LNCaP clone FGC (cell line): ENCODE results near the gene CRADD.

Experiments used
- DNase-seq: peaks from one replicate; pipeline ENCODE4 v3.0.0-alpha.2; 2011; ENCODE audit warnings: low read depth
- H3K4me3 ChIP-seq: 2 replicates; pipeline ENCODE4 v1.5.1; 2011; ENCODE audit warnings: mild to moderate bottlenecking, low read depth, low read length, control low read depth
- TF ChIP-seq, protein P1 (sequence below): IDR thresholded peaks from 2 replicates; pipeline ENCODE4 v1.5.1; 2012; ENCODE audit warnings: mild to moderate bottlenecking; ENCODE audit not compliant: control insufficient read depth, insufficient read depth; ENCODE audit errors: extremely low read depth

CRADD gene

DNA sequence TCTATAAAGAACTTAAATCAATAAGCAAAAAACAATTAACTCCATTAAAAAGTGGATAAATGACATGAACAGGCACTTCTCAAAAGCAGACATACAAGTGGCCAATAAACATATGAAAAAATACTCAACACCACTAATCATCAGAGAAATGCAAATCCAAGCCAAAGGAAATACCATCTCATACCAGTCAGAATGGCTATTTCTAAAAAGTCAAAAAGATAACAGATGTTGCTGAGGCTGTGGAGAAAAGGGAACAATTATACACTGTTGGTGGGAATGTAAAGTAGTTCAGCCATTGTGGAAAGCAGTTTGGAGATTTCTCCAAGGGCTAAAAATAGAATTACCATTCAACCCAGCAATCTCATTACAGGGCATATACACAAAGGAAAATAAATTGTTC lies 236.7 kb downstream of the CRADD start:
- DNase-seq, result no peak
- TF ChIP-seq, protein P1, sequence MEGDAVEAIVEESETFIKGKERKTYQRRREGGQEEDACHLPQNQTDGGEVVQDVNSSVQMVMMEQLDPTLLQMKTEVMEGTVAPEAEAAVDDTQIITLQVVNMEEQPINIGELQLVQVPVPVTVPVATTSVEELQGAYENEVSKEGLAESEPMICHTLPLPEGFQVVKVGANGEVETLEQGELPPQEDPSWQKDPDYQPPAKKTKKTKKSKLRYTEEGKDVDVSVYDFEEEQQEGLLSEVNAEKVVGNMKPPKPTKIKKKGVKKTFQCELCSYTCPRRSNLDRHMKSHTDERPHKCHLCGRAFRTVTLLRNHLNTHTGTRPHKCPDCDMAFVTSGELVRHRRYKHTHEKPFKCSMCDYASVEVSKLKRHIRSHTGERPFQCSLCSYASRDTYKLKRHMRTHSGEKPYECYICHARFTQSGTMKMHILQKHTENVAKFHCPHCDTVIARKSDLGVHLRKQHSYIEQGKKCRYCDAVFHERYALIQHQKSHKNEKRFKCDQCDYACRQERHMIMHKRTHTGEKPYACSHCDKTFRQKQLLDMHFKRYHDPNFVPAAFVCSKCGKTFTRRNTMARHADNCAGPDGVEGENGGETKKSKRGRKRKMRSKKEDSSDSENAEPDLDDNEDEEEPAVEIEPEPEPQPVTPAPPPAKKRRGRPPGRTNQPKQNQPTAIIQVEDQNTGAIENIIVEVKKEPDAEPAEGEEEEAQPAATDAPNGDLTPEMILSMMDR, result no peak

DNA sequence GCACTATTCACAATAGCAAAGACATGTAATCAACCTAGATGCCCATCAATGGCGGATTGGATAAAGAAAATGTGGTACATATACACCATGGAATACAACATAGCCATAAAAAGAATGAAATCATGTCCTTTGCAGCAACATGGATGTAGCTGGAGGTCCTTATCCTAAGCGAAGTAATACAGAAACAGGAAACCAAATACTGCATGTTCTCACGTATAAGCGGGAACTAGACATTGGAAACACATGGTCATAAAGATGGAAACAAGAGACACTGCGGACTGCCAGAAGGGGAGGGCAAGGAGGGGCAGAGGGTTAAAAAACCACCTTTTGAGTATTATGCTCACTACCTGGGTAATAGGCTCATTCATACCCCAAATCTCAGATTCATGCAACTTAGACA lies 237.1 kb downstream of the CRADD start:
- DNase-seq, result no peak
- TF ChIP-seq, protein P1, result no peak
- H3K4me3 ChIP-seq, result no peak overlapping the region

More for the DNA sequence above, 236.7 kb downstream of the CRADD start:
- no peak overlapping the region for H3K4me3 ChIP-seq

DNA sequence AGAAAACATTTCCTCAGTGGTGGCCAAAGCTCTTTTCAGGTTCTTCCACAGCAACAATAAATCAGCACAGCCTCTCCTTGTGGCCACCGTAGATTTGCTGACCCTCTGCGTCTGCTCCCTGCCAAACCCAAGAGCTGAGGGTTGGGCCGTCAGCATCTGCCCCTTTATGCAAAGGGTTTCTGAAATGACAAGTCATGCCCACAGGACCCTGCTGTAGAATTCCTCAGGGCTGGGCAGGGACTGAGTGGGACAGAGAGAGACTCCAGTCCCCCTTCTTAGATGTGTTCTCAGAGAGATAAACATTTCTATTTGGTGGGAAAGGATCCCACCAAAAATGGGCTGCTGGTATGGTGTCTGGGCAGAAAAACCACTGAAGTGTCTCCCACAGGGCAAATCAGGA lies 238.2 kb downstream of the CRADD start:
- H3K4me3 ChIP-seq, result no peak overlapping the region
- TF ChIP-seq, protein P1, result no peak
- DNase-seq, result no peak

DNA sequence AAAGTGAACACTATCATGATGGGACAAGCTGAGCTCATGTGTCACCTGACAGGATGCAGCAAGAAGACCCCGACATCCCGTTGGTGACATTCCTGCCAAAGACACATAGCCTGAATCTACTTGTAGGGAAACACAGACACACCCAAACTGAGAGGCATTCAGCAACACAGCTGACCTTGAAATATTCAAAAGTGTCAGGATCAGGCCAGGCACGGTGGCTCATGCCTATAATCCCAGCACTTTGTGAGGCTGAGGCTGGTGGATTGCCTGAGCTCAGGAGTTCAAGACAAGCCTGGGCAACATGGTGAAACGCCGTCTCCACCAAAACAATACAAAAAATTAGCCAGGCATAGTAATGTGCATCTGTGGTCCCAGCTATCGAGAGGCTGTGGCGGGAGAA lies 239.2 kb downstream of the CRADD start:
- TF ChIP-seq, protein P1, result no peak
- DNase-seq, result no peak
- no peak overlapping the region for H3K4me3 ChIP-seq

DNA sequence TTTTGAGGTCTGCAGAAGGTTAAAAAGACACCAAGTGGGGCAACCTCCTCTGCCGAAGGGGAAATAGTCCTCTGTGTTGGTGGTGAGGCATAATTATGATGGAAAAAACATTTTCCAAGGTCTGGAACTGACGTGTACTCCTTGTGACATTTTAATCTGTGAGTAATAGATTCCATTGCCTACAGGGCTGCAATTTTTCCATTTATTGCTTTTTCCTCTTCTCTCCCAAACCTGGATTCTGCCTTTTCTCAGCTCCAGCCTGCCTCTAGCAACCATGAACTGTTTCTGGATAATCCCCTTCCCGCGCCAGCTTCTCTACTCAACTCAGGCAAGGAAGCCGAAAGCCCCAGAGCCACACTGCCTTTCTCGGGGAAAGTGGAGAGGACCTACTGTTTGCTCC lies 241.1 kb downstream of the CRADD start:
- H3K4me3 ChIP-seq, result no peak overlapping the region
- no peak for DNase-seq
- TF ChIP-seq, protein P1, result no peak

DNA sequence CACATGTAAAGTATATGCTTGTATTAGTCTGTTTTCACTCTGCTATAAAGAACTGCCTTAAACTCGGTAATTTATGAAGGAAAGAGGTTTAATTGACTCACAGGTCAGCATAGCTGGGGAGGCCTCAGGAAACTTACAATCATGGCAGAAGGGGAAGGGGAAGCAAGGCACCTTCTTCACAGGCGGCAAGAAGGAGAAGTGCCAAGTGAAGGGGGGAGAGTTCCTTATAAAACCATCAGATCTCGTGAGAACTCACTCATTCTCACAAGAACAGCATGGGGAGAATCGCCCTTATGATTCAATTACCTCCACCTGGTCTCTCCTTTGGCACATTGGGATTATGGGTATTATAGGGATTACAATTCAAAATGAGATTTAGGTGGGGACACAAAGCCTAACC lies 241.7 kb downstream of the CRADD start:
- no peak for DNase-seq
- TF ChIP-seq, protein P1, result no peak
- no peak overlapping the region for H3K4me3 ChIP-seq

DNA sequence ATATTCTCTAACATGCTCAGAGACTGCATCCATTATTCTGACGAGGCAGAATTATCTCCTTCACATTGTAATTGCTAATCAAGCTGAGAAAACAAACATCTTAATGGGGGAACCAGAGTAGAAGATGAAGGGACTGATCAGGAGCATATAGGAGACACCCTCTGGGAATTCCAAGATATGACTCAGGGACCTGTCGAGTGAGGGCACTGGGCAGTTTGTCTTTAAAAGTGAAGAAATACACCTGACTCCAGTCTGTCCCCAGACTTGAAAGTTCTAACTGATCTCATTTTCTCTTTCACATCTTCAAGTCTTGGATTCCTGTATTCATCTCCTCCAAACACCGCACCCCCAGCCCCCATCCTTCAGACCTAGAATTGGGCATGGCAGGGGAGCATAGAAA lies 244.3 kb downstream of the CRADD start:
- TF ChIP-seq, protein P1, result no peak
- H3K4me3 ChIP-seq, result no peak overlapping the region
- no peak for DNase-seq
